Pancreas (tissue), 10 donors: ENCODE measurements around the gene AMBN. TPM values are rescaled to one million over a fixed set of nuclear protein-coding genes. Genes with fewer than 3 reads are reported as not detected.
A peak's percentile ranks its signal among the peaks of the same experiment; 100 is the strongest.

Experiments used
- ATAC-seq, 4 donors: fragments of 200-7000 bp; cut with Tn5 transposase; one replicate each; pipeline versions ENCODE4 v1.8.0 to v1.9.1; 2020; ENCODE audit warnings: mild to moderate bottlenecking in 4 of 4, moderate library complexity in 4 of 4
- DNase-seq, 6 donors: peaks; one replicate each; pipeline ENCODE4 v3.0.0-alpha.2; 2020
- FAIRE-seq: peaks from 2 replicates; lab custom pipeline; 2012; peaks lifted over from hg19 to GRCh38; lab: Jason Lieb, UNC
- H3K27ac ChIP-seq, 4 donors: fragments of 200-600 bp; sonication (generic); 1 replicate in 3 of 4; 2 replicates in 1 of 4; pipeline versions ENCODE4 v1.5.0 to v1.8.0; 2020
- H3K27me3 ChIP-seq, 4 donors: fragments of 200-600 bp; one replicate each; pipeline ENCODE4 v1.8.0; 2021
- H3K36me3 ChIP-seq, 3 donors: fragments of 200-600 bp; sonication (generic) in 1 of 3; one replicate each; pipeline versions ENCODE4 v1.5.0 to v1.8.0; 2020 to 2021
- H3K4me1 ChIP-seq, 3 donors: fragments of 200-600 bp; one replicate each; pipeline ENCODE4 v1.8.0; 2021
- H3K4me3 ChIP-seq, 4 donors: fragments of 200-600 bp; sonication (generic) in 2 of 4; one replicate each; pipeline versions ENCODE4 v1.5.0 to v1.8.0; 2020 to 2021
- H3K9me3 ChIP-seq, 4 donors: fragments of 200-600 bp; one replicate each; pipeline ENCODE4 v1.8.0; 2021
- CTCF ChIP-seq, 4 donors: fragments of 200-600 bp; sonication (generic) in 3 of 4; IDR thresholded peaks; one replicate each; pipeline versions ENCODE4 v1.5.0 to v1.8.0; 2021; ENCODE audit warnings: antibody characterized with exemption in 4 of 4
- WGBS, 2 donors: extraction: QIAGEN DNeasy Blood & Tissue Kit; methylation state at CpG; one replicate each; pipeline ENCODE4 v1.1.7; 2013; 5-methylcytosine and 5-hydroxymethylcytosine counted together
- intact Hi-C, 3 donors: fragments of 100-400 bp; cut with DNase I; formaldehyde crosslinking; loops; one replicate each; pipeline versions ENCODE4 v1.11.1 to v1.14.2; 2022
- polyA plus RNA-seq, 2 donors: library from polyadenylated mRNA; stranded (reverse); fragments of 200-250 nt; gene quantifications; one replicate each; pipeline ENCODE4 v1.2.3, GENCODE V29; 2013
- total RNA-seq, 6 donors: library from RNA; stranded (reverse); fragmentation: NEBNext Ultra II Directional in 4 of 6; extraction: Animal tissue kit (Norgen Biotek cat#: 25700) in 4 of 6; gene quantifications; one replicate each; pipeline versions ENCODE4 v1.2.1 to v1.2.4, GENCODE V29; 2021 to 2023
- donor health status: healthy with polysubstance abuse.
- donor health status: DM: no; HTN: no; CAD: no; lungs with moderate emphysema.
- donor health status: DM: no; HTN: no; CAD: no.
- donor health status: control.
- donor health status: control.
- donor health status: Bipolar disorder and iron deficiency.
- donor health status: DM: yes; HTN: yes; CAD: no.
- donor health status: DM: no; HTN: no; CAD: no.
- donor health status: DM: no; HTN: no; CAD: no.
- donor health status: DM: yes; HTN: yes; CAD: no.

The AMBN gene
- total RNA-seq: not detected
- polyA plus RNA-seq: under 1 TPM in 1 of 2 donors, not detected in 1; 0.05 TPM

GRCh38 chr4:70591955-70592582 is at the start of gene AMBN:
Gene AMBN, plus strand, starts transcription at chr4:70592256. Its CDS starts 103 bp downstream, at chr4:70592359.
- Histone ChIP-seq H3K27ac (no peak within 1 kb of the TSS), H3K4me1 (no peaks in the 10 kb centered on the region), H3K36me3 (no peaks in the 10 kb centered on the region), H3K4me3 (no peak within 1 kb of the TSS), H3K27me3 (no peaks in the 10 kb centered on the region), H3K9me3 (no peaks in the 10 kb centered on the region)
- FAIRE-seq (no peak), ATAC-seq (no peak), DNase-seq (no peak)
- no peak for TF ChIP-seq CTCF (IDR thresholded peaks at IDR 0.05)
- intact Hi-C loops: no loop called here
- 80 to 85% methylated on average over 5 of the region's 5 CpGs for WGBS, 2 donors

GRCh38 chr4:70544279-70544868 is 47.7 kb upstream of the AMBN start:
- no peaks in the 10 kb centered on the region for H3K36me3 ChIP-seq
- intact Hi-C loops: no loop called here
- no peaks in the 10 kb centered on the region for H3K4me1 ChIP-seq
- H3K27ac ChIP-seq: no peak overlapping the region
- FAIRE-seq (no peak), DNase-seq (no peak), ATAC-seq (peak in 3 of 4 donors; percentile 44 to 48 (median 45))
- H3K27me3 ChIP-seq: no peaks in the 10 kb centered on the region
- no peak overlapping the region for H3K4me3 ChIP-seq
- H3K9me3 ChIP-seq: no peaks in the 10 kb centered on the region
- TF ChIP-seq CTCF (IDR thresholded peaks at IDR 0.05): peak; percentile 5 to 31 (median 18)

GRCh38 chr4:70556856-70557255 is 35.2 kb upstream of the AMBN start:
- Histone ChIP-seq H3K4me1 (no peaks in the 10 kb centered on the region), H3K27ac (no peak overlapping the region), H3K36me3 (no peaks in the 10 kb centered on the region), H3K9me3 (no peaks in the 10 kb centered on the region), H3K27me3 (no peaks in the 10 kb centered on the region), H3K4me3 (no peak overlapping the region)
- TF ChIP-seq CTCF (IDR thresholded peaks at IDR 0.05): no peak
- 0 to 13% methylated on average over 1 of the region's 1 CpG for WGBS, 2 donors
- no peak for FAIRE-seq
- intact Hi-C loops: no loop called here
- ATAC-seq: no peak
- DNase-seq: no peak

GRCh38 chr4:70559211-70559830 is 32.7 kb upstream of the AMBN start:
- no peaks in the 10 kb centered on the region for H3K27me3 ChIP-seq
- WGBS, 2 donors: 34 to 35% methylated on average over 2 of the region's 2 CpGs
- DNase-seq (peak in 2 of 6 donors; percentile 36 to 39), ATAC-seq (peak in 3 of 4 donors; percentile 75 to 83 (median 78)), FAIRE-seq (peak; percentile 89)
- H3K4me1 ChIP-seq: no peaks in the 10 kb centered on the region
- TF ChIP-seq CTCF (IDR thresholded peaks at IDR 0.05): peak; percentile 9 to 51 (median 46)
- H3K4me3 ChIP-seq: no peak overlapping the region
- no peaks in the 10 kb centered on the region for H3K36me3 ChIP-seq
- no peaks in the 10 kb centered on the region for H3K9me3 ChIP-seq
- intact Hi-C loops: no loop called here
- H3K27ac ChIP-seq: no peak overlapping the region
